ENCODE measurements around the gene EIF2S1.
A peak's percentile ranks its signal among the peaks of the same experiment; 100 is the strongest.

Gene EIF2S1

GRCh38 chr14:67357969-67358354 is 2.2 kb upstream of the EIF2S1 start:
- Mint-ChIP-seq H3K36me3 (ENCODE audit: low read depth) (peaks cover 45% of the 10 kb centered on the region), H3K4me1 (ENCODE audit: low read depth) (peaks cover 54% of the 10 kb centered on the region), H3K27ac (peak overlapping the region; percentile 58), H3K27me3 (no peaks in the 10 kb centered on the region), H3K4me3 (peak overlapping the region; percentile 100), H3K9me3 (no peaks in the 10 kb centered on the region)
- no peak for DNase-seq

- Mint-ChIP-seq H3K4me1 (ENCODE audit: low read depth) (peaks cover 62% of the 10 kb centered on the region), H3K36me3 (ENCODE audit: low read depth) (peaks cover 53% of the 10 kb centered on the region), H3K27me3 (no peaks in the 10 kb centered on the region), H3K27ac (peak overlapping the region; percentile 99), H3K9me3 (no peaks in the 10 kb centered on the region), H3K4me3 (peak overlapping the region; percentile 100)
- no peak for DNase-seq
Observed at GRCh38 chr14:67358924-67359774, 979 bp upstream of the EIF2S1 start.

- H3K4me1 Mint-ChIP-seq (ENCODE audit: low read depth) = peaks cover 67% of the 10 kb centered on the region
- H3K9me3 Mint-ChIP-seq = no peaks in the 10 kb centered on the region
- peak overlapping the region; percentile 100 for H3K4me3 Mint-ChIP-seq
- no peak for DNase-seq
- no peaks in the 10 kb centered on the region for H3K27me3 Mint-ChIP-seq
- H3K27ac Mint-ChIP-seq = peak overlapping the region; percentile 99
- peaks cover 65% of the 10 kb centered on the region for H3K36me3 Mint-ChIP-seq (ENCODE audit: low read depth)
Observed at GRCh38 chr14:67360470-67361206, 510 bp downstream of the EIF2S1 start.

GRCh38 chr14:67365476-67365875 is 5.3 kb downstream of the EIF2S1 start:
- no peaks in the 10 kb centered on the region for H3K9me3 Mint-ChIP-seq
- peak overlapping the region; percentile 55 for H3K27ac Mint-ChIP-seq
- H3K27me3 Mint-ChIP-seq = no peaks in the 10 kb centered on the region
- H3K36me3 Mint-ChIP-seq (ENCODE audit: low read depth) = peaks cover 97% of the 10 kb centered on the region
- H3K4me3 Mint-ChIP-seq = no peak overlapping the region
- H3K4me1 Mint-ChIP-seq (ENCODE audit: low read depth) = peaks cover 74% of the 10 kb centered on the region
- no peak for DNase-seq

GRCh38 chr14:67370830-67371229 is 10.7 kb downstream of the EIF2S1 start:
- H3K4me1 Mint-ChIP-seq (ENCODE audit: low read depth) = peaks cover 70% of the 10 kb centered on the region
- H3K27ac Mint-ChIP-seq = peak overlapping the region; percentile 83
- H3K36me3 Mint-ChIP-seq (ENCODE audit: low read depth) = peaks cover 96% of the 10 kb centered on the region
- no peaks in the 10 kb centered on the region for H3K27me3 Mint-ChIP-seq
- H3K4me3 Mint-ChIP-seq = peak overlapping the region; percentile 25
- no peak for DNase-seq
- H3K9me3 Mint-ChIP-seq = no peaks in the 10 kb centered on the region

GRCh38 chr14:67371247-67372148 is 11.4 kb downstream of the EIF2S1 start:
- no peak for DNase-seq
- Mint-ChIP-seq H3K27ac (peak overlapping the region; percentile 83), H3K9me3 (no peaks in the 10 kb centered on the region), H3K4me3 (no peak overlapping the region), H3K4me1 (ENCODE audit: low read depth) (peaks cover 67% of the 10 kb centered on the region), H3K36me3 (ENCODE audit: low read depth) (peaks cover 96% of the 10 kb centered on the region), H3K27me3 (no peaks in the 10 kb centered on the region)

GRCh38 chr14:67372833-67373232 is 12.7 kb downstream of the EIF2S1 start:
- no peaks in the 10 kb centered on the region for H3K9me3 Mint-ChIP-seq
- DNase-seq = no peak
- H3K4me1 Mint-ChIP-seq (ENCODE audit: low read depth) = peaks cover 66% of the 10 kb centered on the region
- H3K4me3 Mint-ChIP-seq = peak overlapping the region; percentile 25
- H3K27me3 Mint-ChIP-seq = no peaks in the 10 kb centered on the region
- peak overlapping the region; percentile 89 for H3K27ac Mint-ChIP-seq
- H3K36me3 Mint-ChIP-seq (ENCODE audit: low read depth) = peaks cover 96% of the 10 kb centered on the region

GRCh38 chr14:67373347-67373746 is 13.2 kb downstream of the EIF2S1 start:
- Mint-ChIP-seq H3K27ac (peak overlapping the region; percentile 89), H3K27me3 (no peaks in the 10 kb centered on the region), H3K9me3 (no peaks in the 10 kb centered on the region), H3K4me1 (ENCODE audit: low read depth) (peaks cover 65% of the 10 kb centered on the region), H3K4me3 (peak overlapping the region; percentile 25), H3K36me3 (ENCODE audit: low read depth) (peaks cover 97% of the 10 kb centered on the region)
- DNase-seq = no peak

GRCh38 chr14:67377916-67378315 is 17.8 kb downstream of the EIF2S1 start:
- peaks cover 35% of the 10 kb centered on the region for H3K4me1 Mint-ChIP-seq (ENCODE audit: low read depth)
- H3K9me3 Mint-ChIP-seq = no peaks in the 10 kb centered on the region
- no peak overlapping the region for H3K4me3 Mint-ChIP-seq
- no peak for DNase-seq
- H3K27me3 Mint-ChIP-seq = no peaks in the 10 kb centered on the region
- H3K36me3 Mint-ChIP-seq (ENCODE audit: low read depth) = peaks cover 95% of the 10 kb centered on the region
- H3K27ac Mint-ChIP-seq = peak overlapping the region; percentile 74

- no peak for DNase-seq
- Mint-ChIP-seq H3K4me3 (no peak overlapping the region), H3K27ac (peak overlapping the region; percentile 47), H3K27me3 (no peaks in the 10 kb centered on the region), H3K36me3 (ENCODE audit: low read depth) (peaks cover 82% of the 10 kb centered on the region), H3K9me3 (no peaks in the 10 kb centered on the region), H3K4me1 (ENCODE audit: low read depth) (peaks cover 7% of the 10 kb centered on the region)
Observed at GRCh38 chr14:67385120-67385519, 25.0 kb downstream of the EIF2S1 start.

GRCh38 chr14:67385618-67386017 is 25.5 kb downstream of the EIF2S1 start:
- Mint-ChIP-seq H3K4me3 (no peak overlapping the region), H3K27me3 (no peaks in the 10 kb centered on the region), H3K9me3 (no peaks in the 10 kb centered on the region), H3K27ac (peak overlapping the region; percentile 47), H3K36me3 (ENCODE audit: low read depth) (peaks cover 77% of the 10 kb centered on the region), H3K4me1 (ENCODE audit: low read depth) (peaks cover 8% of the 10 kb centered on the region)
- DNase-seq = no peak

- H3K4me3 Mint-ChIP-seq = no peak overlapping the region
- peaks cover 62% of the 10 kb centered on the region for H3K36me3 Mint-ChIP-seq (ENCODE audit: low read depth)
- H3K4me1 Mint-ChIP-seq (ENCODE audit: low read depth) = peaks cover 9% of the 10 kb centered on the region
- H3K27ac Mint-ChIP-seq = peak overlapping the region; percentile 34
- no peaks in the 10 kb centered on the region for H3K9me3 Mint-ChIP-seq
- H3K27me3 Mint-ChIP-seq = no peaks in the 10 kb centered on the region
- no peak for DNase-seq
Observed at GRCh38 chr14:67387195-67387594, 27.1 kb downstream of the EIF2S1 start.

GRCh38 chr14:67389275-67389674 is 29.1 kb downstream of the EIF2S1 start:
- H3K27ac Mint-ChIP-seq = no peak overlapping the region

GRCh38 chr14:67389811-67390534 is 29.8 kb downstream of the EIF2S1 start:
- H3K27ac Mint-ChIP-seq = no peak overlapping the region
- no peaks in the 10 kb centered on the region for H3K27me3 Mint-ChIP-seq
- H3K36me3 Mint-ChIP-seq (ENCODE audit: low read depth) = peaks cover 34% of the 10 kb centered on the region
- no peaks in the 10 kb centered on the region for H3K9me3 Mint-ChIP-seq
- no peak overlapping the region for H3K4me3 Mint-ChIP-seq
- peaks cover 4% of the 10 kb centered on the region for H3K4me1 Mint-ChIP-seq (ENCODE audit: low read depth)
- DNase-seq = no peak

More at GRCh38 chr14:67389275-67389674, 29.1 kb downstream of the EIF2S1 start:
- Mint-ChIP-seq H3K4me1 (ENCODE audit: low read depth) (peaks cover 4% of the 10 kb centered on the region), H3K27me3 (no peaks in the 10 kb centered on the region), H3K36me3 (ENCODE audit: low read depth) (peaks cover 41% of the 10 kb centered on the region), H3K4me3 (no peak overlapping the region), H3K9me3 (no peaks in the 10 kb centered on the region)
- no peak for DNase-seq
